ELR (cell line): ENCODE data around the gene GLYATL1.

Experiments used
- DNase-seq: peaks from one replicate; pipeline ENCODE4 v3.0.0-alpha.2; 2015; ENCODE audit warnings: low read depth

The GLYATL1 gene

GRCh38 chr11:58939277-58939676 is at the start of gene GLYATL1:
TSS of gene GLYATL1 (plus strand) at chr11:58939488. CDS start at chr11:58947088, 7,600 bp downstream.
- no peak for DNase-seq

GRCh38 chr11:58893899-58894298 is 45.4 kb upstream of the GLYATL1 start:
- DNase-seq: no peak

- no peak for DNase-seq
These were observed 41.2 kb upstream of the GLYATL1 start for GRCh38 chr11:58898106-58898505.

GRCh38 chr11:58900479-58901420 is 38.5 kb upstream of the GLYATL1 start:
- DNase-seq: peak; percentile 71

GRCh38 chr11:58902881-58903280 is 36.4 kb upstream of the GLYATL1 start:
- no peak for DNase-seq

GRCh38 chr11:58905011-58905720 is 34.1 kb upstream of the GLYATL1 start:
- peak; percentile 83 for DNase-seq

- DNase-seq: peak; percentile 95
These were observed 33.4 kb upstream of the GLYATL1 start for GRCh38 chr11:58905721-58906547.

- no peak for DNase-seq
These were observed 31.5 kb upstream of the GLYATL1 start for GRCh38 chr11:58907780-58908179.

- DNase-seq: peak; percentile 74
These were observed 27.2 kb upstream of the GLYATL1 start for GRCh38 chr11:58912124-58912523.

- no peak for DNase-seq
These were observed 25.6 kb upstream of the GLYATL1 start for GRCh38 chr11:58913685-58914084.

GRCh38 chr11:58914821-58915543 is 24.3 kb upstream of the GLYATL1 start:
- DNase-seq: peak; percentile 40

- DNase-seq: no peak
These were observed 22.7 kb upstream of the GLYATL1 start for GRCh38 chr11:58916637-58917036.

- no peak for DNase-seq
These were observed 22.0 kb upstream of the GLYATL1 start for GRCh38 chr11:58917159-58917783.

- DNase-seq: peak; percentile 59
These were observed 19.7 kb upstream of the GLYATL1 start for GRCh38 chr11:58919561-58919960.

- DNase-seq: no peak
These were observed 19.3 kb upstream of the GLYATL1 start for GRCh38 chr11:58919980-58920379.

GRCh38 chr11:58921778-58922390 is 17.4 kb upstream of the GLYATL1 start:
- DNase-seq: no peak

GRCh38 chr11:58922479-58922878 is 16.8 kb upstream of the GLYATL1 start:
- DNase-seq: no peak

- peak; percentile 68 for DNase-seq
These were observed 15.9 kb upstream of the GLYATL1 start for GRCh38 chr11:58923300-58923788.

- no peak for DNase-seq
These were observed 15.1 kb upstream of the GLYATL1 start for GRCh38 chr11:58924230-58924629.

- DNase-seq: peak; percentile 33
These were observed 13.0 kb upstream of the GLYATL1 start for GRCh38 chr11:58926251-58926650.
